ENCODE data around the gene OPRM1. TPM values are rescaled to one million over a fixed set of nuclear protein-coding genes. Genes with fewer than 3 reads are reported as not detected.

OPRM1 gene
- total and polyA plus RNA-seq, 2 donors from 2014 or later: not detected

- DNase-seq: no peak
- Histone ChIP-seq H3K4me3 (ENCODE audit: low read length in 3 of 3) (no peak overlapping the region), H3K27me3 (ENCODE audit: control insufficient read depth, insufficient read depth, low read length) (no peaks in the 10 kb centered on the region), H3K36me3 (ENCODE audit: control insufficient read depth in 2 of 3, insufficient read depth in 3 of 3, low read length in 3 of 3) (no peaks in the 10 kb centered on the region), H3K4me1 (ENCODE audit: control insufficient read depth in 2 of 3, insufficient read depth in 2 of 3, low read depth in 1 of 3, low read length in 3 of 3) (peaks cover 3 to 14% (median 3%) of the 10 kb centered on the region in 3 donors), H3K9ac (ENCODE audit: low read length in 3 of 3) (no peak overlapping the region), H3K27ac (ENCODE audit: low read depth in 2 of 2, low read length in 2 of 2) (no peak overlapping the region), H3K9me3 (ENCODE audit: control insufficient read depth in 2 of 3, insufficient read depth in 1 of 3, low read length in 3 of 3) (no peaks in the 10 kb centered on the region)
- intact Hi-C loops (cut with DNase I): no loop called here
- no peak for FAIRE-seq
- no peak for TF ChIP-seq CTCF (IDR thresholded peaks at IDR 0.05; ENCODE audit: borderline replicate concordance, extremely low read depth, insufficient read depth)
Observed at GRCh38 chr6:154295733-154296132, 256.7 kb downstream of the OPRM1 start.
